Adrenal gland (tissue), 5 donors: ENCODE data around the gene NLK.
"Not testable (repeated sequence)": the region's sequence is repeated elsewhere in the genome, so short reads cannot be mapped to it uniquely, and the experiment has no call there.

Experiments used
- POLR2A ChIP-seq, 2 donors: fragments of 450-650 bp; IDR thresholded peaks; one replicate each; pipeline ENCODE4 v1.6.1; 2017; ENCODE audit warnings: antibody characterized with exemption in 2 of 2, mild to moderate bottlenecking in 2 of 2, moderate library complexity in 1 of 2
- TF ChIP-seq, protein P1 (sequence below), 6 experiments: fragments of 450-650 bp in 4 of 6; fragments of 200-600 bp in 2 of 6; sonication (generic) in 1 of 6; IDR thresholded peaks; 1 replicate in 5 of 6; 2 replicates in 1 of 6; pipeline versions ENCODE4 v1.5.1 to v1.8.0; 2016 to 2021; ENCODE audit warnings: antibody characterized with exemption in 6 of 6, mild to moderate bottlenecking in 2 of 6, moderate library complexity in 1 of 6
- donor health status: DM: no; HTN: no; CAD: no.

DNA sequence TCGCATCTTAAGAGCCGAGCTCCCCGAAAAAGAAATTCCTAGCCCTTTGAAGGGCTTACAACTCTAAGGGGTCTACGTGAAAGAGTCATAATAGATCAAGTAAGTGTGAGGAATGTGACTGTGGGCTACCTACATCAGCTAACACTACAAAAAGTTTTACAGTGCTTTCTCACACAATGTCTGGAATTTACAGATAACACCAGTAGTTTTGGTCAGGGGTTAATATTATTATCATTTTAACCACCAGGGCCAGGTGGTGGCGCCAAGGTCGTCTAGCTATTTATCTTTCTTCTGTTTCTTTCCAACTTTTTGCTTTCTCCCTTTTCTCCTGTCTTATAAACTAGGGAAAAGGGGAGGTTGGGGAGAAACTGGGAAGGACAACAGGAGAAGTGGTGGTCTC lies 188.1 kb downstream of the NLK start:
- TF ChIP-seq, protein P1, sequence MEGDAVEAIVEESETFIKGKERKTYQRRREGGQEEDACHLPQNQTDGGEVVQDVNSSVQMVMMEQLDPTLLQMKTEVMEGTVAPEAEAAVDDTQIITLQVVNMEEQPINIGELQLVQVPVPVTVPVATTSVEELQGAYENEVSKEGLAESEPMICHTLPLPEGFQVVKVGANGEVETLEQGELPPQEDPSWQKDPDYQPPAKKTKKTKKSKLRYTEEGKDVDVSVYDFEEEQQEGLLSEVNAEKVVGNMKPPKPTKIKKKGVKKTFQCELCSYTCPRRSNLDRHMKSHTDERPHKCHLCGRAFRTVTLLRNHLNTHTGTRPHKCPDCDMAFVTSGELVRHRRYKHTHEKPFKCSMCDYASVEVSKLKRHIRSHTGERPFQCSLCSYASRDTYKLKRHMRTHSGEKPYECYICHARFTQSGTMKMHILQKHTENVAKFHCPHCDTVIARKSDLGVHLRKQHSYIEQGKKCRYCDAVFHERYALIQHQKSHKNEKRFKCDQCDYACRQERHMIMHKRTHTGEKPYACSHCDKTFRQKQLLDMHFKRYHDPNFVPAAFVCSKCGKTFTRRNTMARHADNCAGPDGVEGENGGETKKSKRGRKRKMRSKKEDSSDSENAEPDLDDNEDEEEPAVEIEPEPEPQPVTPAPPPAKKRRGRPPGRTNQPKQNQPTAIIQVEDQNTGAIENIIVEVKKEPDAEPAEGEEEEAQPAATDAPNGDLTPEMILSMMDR (IDR thresholded peaks at IDR 0.05): peak in 3 of 6 experiments; percentile 9 to 29 (median 16)
- not testable (repeated sequence) for TF ChIP-seq POLR2A (IDR thresholded peaks at IDR 0.05)
